Measurements from ENCODE around the gene DLGAP4.

Gene DLGAP4

GRCh38 chr20:36462440-36463211 is 156.5 kb downstream of the DLGAP4 start:
- no peak for DNase-seq (ENCODE audit: low read depth in 1 of 2, low spot score in 1 of 2)
- peak overlapping the region; percentile 70 for H3K4me3 ChIP-seq (replicated peaks; ENCODE audit: insufficient read depth, low read length)
- H3K27ac ChIP-seq (replicated peaks): no peak overlapping the region
- TF ChIP-seq SPI1 (IDR thresholded peaks at IDR 0.05; ENCODE audit: borderline replicate concordance, low read depth) (no peak), REST (IDR thresholded peaks at IDR 0.05; ENCODE audit: insufficient replicate concordance, low read depth) (no peak), GABPA (IDR thresholded peaks at IDR 0.05; ENCODE audit: low read depth) (no peak)
- peaks cover 3% of the 10 kb centered on the region for H3K27me3 ChIP-seq (ENCODE audit: insufficient read depth, poor library complexity, severe bottlenecking)

DNA sequence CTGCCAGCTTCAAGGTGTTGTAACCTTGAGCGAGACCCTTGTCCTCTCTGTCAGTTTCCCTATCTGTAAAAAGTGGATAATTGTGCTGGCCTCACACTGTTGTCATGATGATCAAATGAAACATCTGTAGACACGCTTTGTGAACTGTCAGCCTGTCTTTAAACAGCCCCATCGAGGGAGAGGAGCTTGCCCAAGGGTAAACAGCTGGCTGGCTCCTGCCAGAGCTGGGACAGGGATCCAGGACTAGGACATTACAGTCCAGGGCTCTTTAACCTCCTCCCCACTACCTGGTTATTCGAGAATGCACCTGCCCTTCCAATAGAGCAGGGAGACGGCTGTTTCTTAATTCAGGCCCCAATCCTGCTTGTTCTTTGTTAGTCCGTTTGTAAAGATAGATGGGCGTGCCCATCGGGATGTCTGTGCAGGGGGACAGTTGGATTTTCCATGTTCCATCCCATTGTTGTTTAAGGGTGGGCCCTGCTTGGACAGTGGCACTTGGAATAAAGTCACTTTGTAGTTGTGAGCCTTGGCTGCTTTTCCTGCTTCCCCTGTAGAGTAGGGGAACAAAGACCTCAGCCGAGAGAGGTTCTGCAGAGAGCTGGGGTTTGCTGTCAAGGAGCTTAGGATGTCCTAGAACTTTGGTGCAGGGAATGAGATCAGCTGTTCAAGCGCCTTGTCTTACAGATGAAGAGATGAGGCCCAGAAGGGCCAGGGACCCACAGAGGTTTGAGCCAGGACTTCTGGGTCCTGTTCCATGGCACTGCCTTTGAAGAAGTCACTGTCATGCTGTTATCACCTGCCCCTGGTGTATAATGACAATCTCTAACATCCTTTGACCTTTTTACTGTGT is 157.3 kb downstream of the DLGAP4 start:
- Histone ChIP-seq H3K27ac (replicated peaks) (no peak overlapping the region), H3K4me3 (replicated peaks; ENCODE audit: insufficient read depth, low read length) (no peak overlapping the region), H3K27me3 (ENCODE audit: insufficient read depth, poor library complexity, severe bottlenecking) (peaks cover 3% of the 10 kb centered on the region)
- DNase-seq (ENCODE audit: low read depth in 1 of 2, low spot score in 1 of 2): no peak
- TF ChIP-seq POLR2AphosphoS5 (IDR thresholded peaks at IDR 0.05; ENCODE audit: low read depth): no peak
- TF ChIP-seq GABPA (IDR thresholded peaks at IDR 0.05; ENCODE audit: low read depth): no peak
- no peak for TF ChIP-seq REST (IDR thresholded peaks at IDR 0.05; ENCODE audit: insufficient replicate concordance, low read depth)
- TF ChIP-seq, protein P1, sequence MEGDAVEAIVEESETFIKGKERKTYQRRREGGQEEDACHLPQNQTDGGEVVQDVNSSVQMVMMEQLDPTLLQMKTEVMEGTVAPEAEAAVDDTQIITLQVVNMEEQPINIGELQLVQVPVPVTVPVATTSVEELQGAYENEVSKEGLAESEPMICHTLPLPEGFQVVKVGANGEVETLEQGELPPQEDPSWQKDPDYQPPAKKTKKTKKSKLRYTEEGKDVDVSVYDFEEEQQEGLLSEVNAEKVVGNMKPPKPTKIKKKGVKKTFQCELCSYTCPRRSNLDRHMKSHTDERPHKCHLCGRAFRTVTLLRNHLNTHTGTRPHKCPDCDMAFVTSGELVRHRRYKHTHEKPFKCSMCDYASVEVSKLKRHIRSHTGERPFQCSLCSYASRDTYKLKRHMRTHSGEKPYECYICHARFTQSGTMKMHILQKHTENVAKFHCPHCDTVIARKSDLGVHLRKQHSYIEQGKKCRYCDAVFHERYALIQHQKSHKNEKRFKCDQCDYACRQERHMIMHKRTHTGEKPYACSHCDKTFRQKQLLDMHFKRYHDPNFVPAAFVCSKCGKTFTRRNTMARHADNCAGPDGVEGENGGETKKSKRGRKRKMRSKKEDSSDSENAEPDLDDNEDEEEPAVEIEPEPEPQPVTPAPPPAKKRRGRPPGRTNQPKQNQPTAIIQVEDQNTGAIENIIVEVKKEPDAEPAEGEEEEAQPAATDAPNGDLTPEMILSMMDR (IDR thresholded peaks at IDR 0.05; ENCODE audit: insufficient read depth, low read length): no peak
- TF ChIP-seq SPI1 (IDR thresholded peaks at IDR 0.05; ENCODE audit: borderline replicate concordance, low read depth): no peak

- no peak overlapping the region for H3K27ac ChIP-seq (replicated peaks)
- no peak overlapping the region for H3K4me3 ChIP-seq (replicated peaks; ENCODE audit: insufficient read depth, low read length)
These were observed 159.3 kb downstream of the DLGAP4 start for GRCh38 chr20:36465109-36466080.

More at GRCh38 chr20:36465109-36466080, 159.3 kb downstream of the DLGAP4 start:
- peaks cover 3% of the 10 kb centered on the region for H3K27me3 ChIP-seq (ENCODE audit: insufficient read depth, poor library complexity, severe bottlenecking)
- no peak for DNase-seq (ENCODE audit: low read depth in 1 of 2, low spot score in 1 of 2)
- TF ChIP-seq POLR2AphosphoS5 (IDR thresholded peaks at IDR 0.05; ENCODE audit: low read depth) (no peak), GABPA (IDR thresholded peaks at IDR 0.05; ENCODE audit: low read depth) (no peak), SPI1 (IDR thresholded peaks at IDR 0.05; ENCODE audit: borderline replicate concordance, low read depth) (no peak), REST (IDR thresholded peaks at IDR 0.05; ENCODE audit: insufficient replicate concordance, low read depth) (no peak)
- TF ChIP-seq, protein P1 (IDR thresholded peaks at IDR 0.05; ENCODE audit: insufficient read depth, low read length): no peak
